ENCODE data around the gene DDX55.

DDX55 gene

GRCh38 chr12:123614110-123614509 is 12.2 kb downstream of the DDX55 start:
- no peak for DNase-seq (ENCODE audit: low read depth in 2 of 2)

- DNase-seq (ENCODE audit: low read depth in 2 of 2), result no peak
Observed at GRCh38 chr12:123614531-123614930, 12.6 kb downstream of the DDX55 start.

- DNase-seq (ENCODE audit: low read depth in 2 of 2), result no peak
Observed at GRCh38 chr12:123617144-123617543, 15.2 kb downstream of the DDX55 start.

- no peak for DNase-seq (ENCODE audit: low read depth in 2 of 2)
Observed at GRCh38 chr12:123617580-123617979, 15.7 kb downstream of the DDX55 start.

GRCh38 chr12:123621101-123621500 is 19.2 kb downstream of the DDX55 start:
- no peak for DNase-seq (ENCODE audit: low read depth in 2 of 2)

- DNase-seq (ENCODE audit: low read depth in 2 of 2), result no peak
Observed at GRCh38 chr12:123621619-123622530, 20.0 kb downstream of the DDX55 start.

DNA sequence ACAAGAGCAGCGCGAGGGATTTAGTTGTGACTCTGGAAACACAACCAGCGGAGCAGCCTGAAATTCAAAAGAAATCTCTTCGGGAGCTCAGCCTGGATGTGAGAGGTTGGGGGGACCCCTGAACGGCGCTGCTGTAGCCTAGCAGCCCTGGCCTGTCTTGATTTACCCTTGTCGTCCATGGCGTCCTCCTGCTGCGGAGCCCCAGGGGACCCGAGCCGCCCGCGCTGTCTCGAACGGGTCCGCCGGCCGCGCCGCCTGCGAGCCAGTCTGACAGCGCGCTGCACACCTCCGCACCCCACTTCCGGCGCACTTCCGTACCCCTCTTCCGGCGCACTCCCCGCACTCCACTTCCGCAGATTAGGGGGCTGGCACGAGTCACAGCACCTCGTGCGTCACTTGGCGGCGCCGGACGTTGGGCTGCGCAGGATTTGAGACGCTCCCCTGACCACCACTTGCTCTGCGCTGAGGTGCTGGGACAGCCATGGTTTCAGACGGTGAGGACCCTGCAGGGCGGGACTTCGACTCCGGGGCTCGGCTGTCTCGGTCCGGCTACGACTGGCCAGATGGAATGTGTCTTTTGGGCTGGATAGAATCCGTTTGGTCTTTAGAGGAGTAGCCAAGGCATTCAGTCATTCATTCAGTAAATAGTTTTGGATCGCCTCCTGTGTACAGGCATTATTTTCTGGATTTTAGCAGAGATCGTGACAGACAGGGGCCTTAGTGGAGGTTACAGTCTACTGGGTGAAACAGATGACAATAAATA is 31.7 kb downstream of the DDX55 start, which contains the start of the genes EIF2B1 and GTF2H3:
EIF2B1 (minus strand) TSS at position 308 of the 763 bp plus-strand sequence; CDS start at position 179, 129 bp downstream.
GTF2H3 (plus strand) TSS at position 451 of the 763 bp plus-strand sequence; CDS start at position 482, 31 bp downstream.
- DNase-seq (ENCODE audit: low read depth in 2 of 2), result peak; percentile 96 to 97

DNA sequence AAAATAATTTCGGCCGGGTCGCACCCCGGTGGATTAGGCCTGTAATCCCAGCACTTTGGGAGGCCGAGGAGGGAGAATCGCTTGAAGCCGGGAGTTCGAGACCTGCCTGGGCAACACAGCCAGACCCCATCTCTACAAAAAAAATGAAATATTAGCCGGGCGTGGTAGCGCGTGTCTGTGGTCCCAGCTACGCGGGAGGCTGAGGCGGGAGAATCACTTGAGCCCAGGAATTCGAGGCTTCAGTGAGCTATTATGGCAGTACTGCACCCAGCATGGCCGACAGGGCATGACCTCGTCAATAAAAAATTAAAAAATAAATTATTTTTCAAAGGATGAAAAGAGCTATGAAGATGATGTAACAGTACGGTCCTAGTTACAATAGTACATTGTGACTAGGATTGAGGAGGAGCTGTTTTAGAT is 32.3 kb downstream of the DDX55 start:
- DNase-seq (ENCODE audit: low read depth in 2 of 2), result no peak

- no peak for DNase-seq (ENCODE audit: low read depth in 2 of 2)
Observed at GRCh38 chr12:123643911-123644310, 42.0 kb downstream of the DDX55 start.

GRCh38 chr12:123645380-123645779 is 43.5 kb downstream of the DDX55 start:
- DNase-seq (ENCODE audit: low read depth in 2 of 2), result no peak

GRCh38 chr12:123645878-123646277 is 44.0 kb downstream of the DDX55 start:
- DNase-seq (ENCODE audit: low read depth in 2 of 2), result no peak

DNA sequence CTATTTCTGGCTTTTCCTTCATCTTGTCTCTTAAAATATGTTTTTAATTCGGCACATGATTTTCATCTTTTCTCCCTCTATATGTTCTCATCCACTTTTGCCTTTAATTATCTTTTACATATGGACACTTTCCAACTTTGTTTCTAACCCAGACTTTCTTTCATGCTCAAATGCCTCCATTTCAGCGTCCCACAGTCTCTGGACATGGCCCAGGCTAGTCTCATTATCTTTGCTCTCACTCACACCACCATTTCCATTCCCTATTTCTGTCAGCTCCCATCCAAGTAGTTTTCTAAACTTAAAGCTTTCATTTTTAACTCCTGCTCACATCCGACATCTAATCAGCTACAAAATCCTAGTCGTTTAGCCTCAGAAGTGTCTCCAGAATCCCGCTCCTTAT is 46.5 kb downstream of the DDX55 start:
- DNase-seq (ENCODE audit: low read depth in 2 of 2), result no peak

DNA sequence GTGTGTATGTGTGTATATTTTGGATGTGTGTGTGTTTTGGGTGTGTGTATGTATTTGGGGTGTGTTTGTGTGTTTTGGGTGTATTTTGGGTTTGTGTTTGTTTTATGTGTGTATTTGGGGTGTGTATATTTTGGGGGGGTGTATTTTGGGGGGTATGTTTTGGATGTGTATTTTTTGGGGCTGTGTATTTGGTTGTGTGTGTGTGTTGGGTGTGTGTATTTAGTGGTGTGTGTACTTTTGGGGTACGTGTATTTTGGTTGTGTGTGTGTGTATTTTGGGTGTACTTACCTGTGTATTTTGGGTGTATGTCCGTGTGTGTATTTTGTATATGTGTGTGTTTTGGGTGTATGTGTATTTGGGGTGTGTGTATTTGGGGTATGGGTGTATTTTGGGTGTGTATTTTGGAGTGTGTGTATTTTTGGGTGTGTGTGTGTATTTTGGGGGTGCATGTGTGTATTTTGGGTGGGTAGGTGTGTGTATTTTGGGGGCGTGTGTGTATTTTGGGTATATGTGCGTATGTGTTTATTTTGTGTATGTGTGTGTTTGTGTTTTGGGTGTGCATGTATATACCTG is 52.3 kb downstream of the DDX55 start:
- no peak for DNase-seq (ENCODE audit: low read depth in 2 of 2)

- no peak for DNase-seq (ENCODE audit: low read depth in 2 of 2)
Observed at GRCh38 chr12:123655420-123655819, 53.5 kb downstream of the DDX55 start.

DNA sequence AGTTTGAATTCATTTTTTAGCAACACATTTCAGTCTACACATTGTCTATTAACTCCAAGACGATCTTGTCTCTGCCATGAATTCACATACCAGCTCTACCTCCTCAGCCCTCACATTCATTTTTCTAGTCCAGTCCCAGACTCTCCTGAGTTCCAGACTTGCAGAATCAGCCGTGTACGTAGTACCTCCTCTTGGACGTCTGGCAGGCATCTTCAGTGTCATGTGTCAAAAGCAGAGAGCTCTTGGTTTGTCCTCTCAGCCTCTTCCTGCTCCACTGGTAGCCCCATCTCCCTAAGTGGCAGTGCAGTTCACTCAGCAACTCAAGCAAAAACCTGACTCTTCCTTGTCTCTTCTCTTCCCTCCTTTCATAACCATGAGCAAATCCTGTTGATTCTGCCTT is 54.5 kb downstream of the DDX55 start:
- no peak for DNase-seq (ENCODE audit: low read depth in 2 of 2)

DNA sequence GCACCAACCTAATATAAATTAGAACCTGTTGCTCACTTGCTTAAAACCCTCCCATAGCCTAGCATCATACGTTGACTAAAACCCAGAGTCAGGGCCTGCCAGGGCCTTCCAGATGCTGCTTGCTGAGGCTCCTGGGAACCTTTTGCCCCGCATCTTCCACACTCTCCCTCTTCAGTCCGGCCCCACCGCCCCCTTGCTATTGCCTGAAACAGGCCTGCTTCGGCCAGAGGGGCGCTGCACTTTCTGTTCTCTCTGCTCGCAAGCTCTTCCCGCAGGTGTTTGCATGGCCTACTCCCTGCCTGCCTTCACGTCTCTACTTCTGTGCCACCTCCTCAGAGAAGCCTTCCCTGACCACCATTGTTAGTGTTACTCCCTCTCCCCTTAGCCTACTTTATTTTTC is 55.3 kb downstream of the DDX55 start:
- no peak for DNase-seq (ENCODE audit: low read depth in 2 of 2)

- DNase-seq (ENCODE audit: low read depth in 2 of 2), result no peak
Observed at GRCh38 chr12:123659996-123660727, 58.3 kb downstream of the DDX55 start.

DNA sequence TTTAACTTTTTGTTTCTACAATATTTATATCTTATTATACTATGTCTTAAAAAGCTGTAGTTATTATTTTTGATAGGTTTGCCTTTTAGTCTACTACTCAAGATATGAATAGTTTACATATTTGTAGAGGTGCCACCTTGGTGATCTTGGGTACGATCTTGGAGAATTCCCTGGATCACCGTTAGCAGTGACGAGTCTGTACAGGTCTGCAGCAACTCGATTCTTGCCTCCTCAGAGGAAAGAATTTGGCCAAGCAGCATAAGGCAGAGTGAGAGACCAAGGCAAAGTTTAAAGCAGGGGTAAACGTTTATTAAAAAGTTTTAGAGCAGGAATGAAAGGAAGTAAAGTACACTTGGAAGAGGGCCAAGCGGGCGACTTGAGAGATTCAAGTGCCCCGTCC is 65.9 kb downstream of the DDX55 start:
- DNase-seq (ENCODE audit: low read depth in 2 of 2), result no peak

Measured in stimulated activated CD8-positive, alpha-beta memory T cell treated with anti-CD3 and anti-CD28 coated beads, Interleukin-15, amount 100 ng/mL, for 48 hours (primary cell).